ENCODE data around the gene SEC14L5.
"Not testable (repeated sequence)": the region's sequence is repeated elsewhere in the genome, so short reads cannot be mapped to it uniquely, and the experiment has no call there.

The SEC14L5 gene

GRCh38 chr16:4933433-4933832, 24.7 kb upstream of the SEC14L5 start:
- DNase-seq = no peak

- DNase-seq = no peak
Measured at GRCh38 chr16:4933871-4934395, 24.2 kb upstream of the SEC14L5 start.

GRCh38 chr16:4934591-4934990, 23.5 kb upstream of the SEC14L5 start:
- DNase-seq = no peak

GRCh38 chr16:4935241-4935855, 22.8 kb upstream of the SEC14L5 start:
- DNase-seq = no peak

GRCh38 chr16:4936181-4936990, 21.7 kb upstream of the SEC14L5 start:
- DNase-seq = no peak

- DNase-seq = peak; percentile 7
Measured at GRCh38 chr16:4936991-4937781, 20.9 kb upstream of the SEC14L5 start, which contains the start of gene PPL. Gene PPL (minus strand): TSS chr16:4937148. CDS start chr16:4937045, 103 bp downstream.

- no peak for DNase-seq
Measured at GRCh38 chr16:4937782-4938682, 20.1 kb upstream of the SEC14L5 start.

- no peak for DNase-seq
Measured at GRCh38 chr16:4938683-4939030, 19.5 kb upstream of the SEC14L5 start.

- DNase-seq = no peak
Measured at GRCh38 chr16:4940719-4941118, 17.4 kb upstream of the SEC14L5 start.

- no peak for DNase-seq
Measured at GRCh38 chr16:4942481-4942880, 15.6 kb upstream of the SEC14L5 start.

GRCh38 chr16:4944333-4945281, 13.5 kb upstream of the SEC14L5 start:
- no peak for DNase-seq

- no peak for DNase-seq
Measured at GRCh38 chr16:4945560-4946502, 12.3 kb upstream of the SEC14L5 start.

- DNase-seq = no peak
Measured at GRCh38 chr16:4946917-4947316, 11.2 kb upstream of the SEC14L5 start.

GRCh38 chr16:4947722-4948503, 10.2 kb upstream of the SEC14L5 start:
- no peak for DNase-seq

GRCh38 chr16:4948903-4949766, 9.0 kb upstream of the SEC14L5 start:
- DNase-seq = no peak

GRCh38 chr16:4949986-4950385, 8.1 kb upstream of the SEC14L5 start:
- DNase-seq = no peak

GRCh38 chr16:4951583-4951982, 6.5 kb upstream of the SEC14L5 start:
- not testable (repeated sequence) for DNase-seq

GRCh38 chr16:4954714-4955113, 3.4 kb upstream of the SEC14L5 start:
- no peak for DNase-seq

Measured in activated CD4-positive, alpha-beta T cell treated with anti-CD3 and anti-CD28 coated beads, Interleukin-10, Interleukin-2, amounts not matched to agents 100 ng/mL and 50 ng/mL, durations not matched to agents 16 hours and 8 hours (primary cell).